Measurements from ENCODE around the gene PDE3A.
"Not testable (repeated sequence)": the region's sequence is repeated elsewhere in the genome, so short reads cannot be mapped to it uniquely, and the experiment has no call there.

PDE3A gene

GRCh38 chr12:20368114-20368650 is at the start of gene PDE3A:
TSS of gene PDE3A (plus strand) at chr12:20368537. CDS start at chr12:20369285, 748 bp downstream.
- in situ Hi-C loops (cut with HindIII; ENCODE audit: low sequenced_read_pairs) = loop anchor here (25.0 kb wide), 1 partner anchor 631 kb away; no protein-coding TSS in a partner anchor

- in situ Hi-C loops (cut with HindIII; ENCODE audit: low sequenced_read_pairs) = no loop called here
These were observed 49.0 kb upstream of the PDE3A start for GRCh38 chr12:20319366-20319765.

DNA sequence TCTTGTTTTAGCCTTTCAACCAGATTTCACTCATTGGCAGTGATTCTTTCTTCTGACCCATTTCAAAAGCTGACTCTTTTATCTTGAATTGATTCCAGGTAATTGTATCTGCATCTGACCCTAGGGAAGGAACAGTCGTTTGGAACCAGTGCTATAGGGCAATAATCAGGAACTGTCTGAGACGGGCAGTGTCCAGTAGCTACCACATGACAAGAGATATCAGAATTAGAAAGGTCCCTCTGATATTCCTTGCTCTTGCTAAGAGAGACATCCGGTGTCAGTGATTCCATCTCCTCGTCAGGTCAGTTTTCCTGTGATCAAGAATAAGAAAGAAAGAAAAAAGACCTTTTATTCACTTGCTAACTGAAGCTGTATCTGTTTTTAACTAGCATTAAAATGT is 47.8 kb upstream of the PDE3A start:
- in situ Hi-C loops (cut with HindIII; ENCODE audit: low sequenced_read_pairs) = loop anchor here (5.0 kb wide), 1 partner anchor 58 kb away; no protein-coding TSS in a partner anchor

DNA sequence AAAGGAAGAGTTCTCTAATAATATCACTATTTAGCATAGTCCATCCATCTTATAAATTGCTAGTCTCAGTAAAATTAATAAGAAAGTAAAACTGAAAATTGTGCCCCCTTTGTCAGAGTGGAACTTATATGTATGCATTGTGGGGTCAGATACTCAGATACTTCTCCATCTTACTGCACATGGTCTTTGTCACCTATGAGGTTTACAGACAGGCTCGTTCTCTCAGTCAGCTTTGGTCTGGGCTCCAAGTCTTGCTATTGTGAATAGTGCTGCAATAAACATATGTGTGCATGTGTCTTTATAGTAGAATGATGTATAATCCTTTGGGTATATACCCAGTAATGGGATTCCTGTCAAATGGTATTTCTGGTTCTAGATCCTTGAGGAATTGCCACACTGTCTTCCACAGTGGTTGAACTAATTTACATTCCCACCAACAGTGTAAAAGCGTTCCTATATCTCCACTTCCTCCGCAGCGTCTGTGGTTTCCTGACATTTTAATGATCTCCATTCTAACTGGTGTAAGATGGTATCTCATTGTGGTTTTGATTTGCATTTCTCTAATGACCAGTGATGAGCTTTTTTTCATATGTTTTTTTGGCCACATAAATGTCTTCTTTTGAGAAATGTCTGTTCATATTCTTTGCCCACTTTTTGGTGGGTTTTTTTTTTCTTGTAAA is 37.4 kb upstream of the PDE3A start:
- in situ Hi-C loops (cut with HindIII; ENCODE audit: low sequenced_read_pairs) = not testable (repeated sequence)

DNA sequence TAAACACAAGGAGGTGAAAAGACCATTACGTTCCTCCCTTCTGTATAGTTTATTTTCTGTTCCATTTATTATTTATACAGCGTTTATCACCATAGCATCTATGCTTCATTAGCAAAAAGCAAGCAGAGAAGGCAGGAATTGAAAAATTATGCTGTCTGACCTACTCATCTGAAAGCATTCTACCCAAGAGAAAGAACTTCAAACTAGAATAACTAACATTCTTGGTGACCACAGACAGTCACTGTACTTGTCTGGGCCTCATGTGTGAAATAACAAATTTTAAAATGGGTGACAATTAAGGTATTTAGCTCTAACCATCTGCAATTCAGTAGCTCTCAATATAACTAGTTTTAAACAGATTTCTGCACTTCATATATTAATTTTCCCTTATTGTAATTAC is 29.3 kb upstream of the PDE3A start:
- in situ Hi-C loops (cut with HindIII; ENCODE audit: low sequenced_read_pairs) = no loop called here

GRCh38 chr12:20342111-20342510 is 26.2 kb upstream of the PDE3A start:
- in situ Hi-C loops (cut with HindIII; ENCODE audit: low sequenced_read_pairs) = no loop called here

- in situ Hi-C loops (cut with HindIII; ENCODE audit: low sequenced_read_pairs) = no loop called here
These were observed 22.5 kb upstream of the PDE3A start for GRCh38 chr12:20345866-20346265.

GRCh38 chr12:20350026-20350425 is 18.3 kb upstream of the PDE3A start:
- in situ Hi-C loops (cut with HindIII; ENCODE audit: low sequenced_read_pairs) = loop anchor here (25.0 kb wide), 1 partner anchor 613 kb away; no protein-coding TSS in a partner anchor

GRCh38 chr12:20350495-20350894 is 17.8 kb upstream of the PDE3A start:
- in situ Hi-C loops (cut with HindIII; ENCODE audit: low sequenced_read_pairs) = loop anchor here (25.0 kb wide), 1 partner anchor 613 kb away; no protein-coding TSS in a partner anchor

GRCh38 chr12:20351406-20351805 is 16.9 kb upstream of the PDE3A start:
- in situ Hi-C loops (cut with HindIII; ENCODE audit: low sequenced_read_pairs) = loop anchor here (25.0 kb wide), 1 partner anchor 614 kb away; no protein-coding TSS in a partner anchor

DNA sequence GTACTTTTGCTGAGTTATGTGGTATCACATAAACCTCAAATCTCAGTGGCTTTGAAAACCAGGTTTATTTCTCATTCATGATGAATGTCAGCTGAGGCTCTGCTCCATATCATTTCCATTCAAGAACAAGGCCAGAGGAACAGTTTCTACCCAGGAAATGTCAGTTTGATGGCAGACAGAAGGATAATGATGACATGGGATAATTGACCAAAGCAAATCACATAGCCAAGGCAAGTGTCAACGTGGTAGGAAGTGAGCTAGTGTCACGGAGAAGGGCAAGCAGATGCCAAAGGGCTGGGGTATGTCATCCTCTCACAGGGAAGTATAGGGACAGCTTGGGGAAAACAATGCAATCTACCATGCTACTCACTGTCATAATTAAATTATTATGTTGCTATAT is 12.3 kb upstream of the PDE3A start:
- in situ Hi-C loops (cut with HindIII; ENCODE audit: low sequenced_read_pairs) = loop anchor here (25.0 kb wide), 1 partner anchor 619 kb away; no protein-coding TSS in a partner anchor

DNA sequence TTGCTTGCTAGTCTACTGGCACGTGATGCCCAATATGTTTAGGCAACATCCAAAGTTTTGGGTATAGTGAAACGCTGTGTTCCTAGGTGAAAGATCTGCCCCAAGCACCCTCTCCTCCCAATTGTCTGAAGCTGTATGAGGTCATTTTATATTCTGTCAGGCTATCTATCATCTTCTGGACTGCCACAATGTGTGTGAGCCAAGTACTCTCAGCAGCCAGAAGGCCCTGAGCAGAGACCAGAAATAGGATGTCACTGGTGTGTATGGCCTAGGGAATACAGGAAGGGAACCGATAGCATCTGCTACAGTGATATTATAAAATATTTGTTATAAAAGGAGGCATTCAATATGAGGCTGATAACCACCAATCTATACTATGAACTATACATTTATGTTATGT is 7.9 kb upstream of the PDE3A start:
- in situ Hi-C loops (cut with HindIII; ENCODE audit: low sequenced_read_pairs) = loop anchor here (25.0 kb wide), 1 partner anchor 623 kb away; no protein-coding TSS in a partner anchor

DNA sequence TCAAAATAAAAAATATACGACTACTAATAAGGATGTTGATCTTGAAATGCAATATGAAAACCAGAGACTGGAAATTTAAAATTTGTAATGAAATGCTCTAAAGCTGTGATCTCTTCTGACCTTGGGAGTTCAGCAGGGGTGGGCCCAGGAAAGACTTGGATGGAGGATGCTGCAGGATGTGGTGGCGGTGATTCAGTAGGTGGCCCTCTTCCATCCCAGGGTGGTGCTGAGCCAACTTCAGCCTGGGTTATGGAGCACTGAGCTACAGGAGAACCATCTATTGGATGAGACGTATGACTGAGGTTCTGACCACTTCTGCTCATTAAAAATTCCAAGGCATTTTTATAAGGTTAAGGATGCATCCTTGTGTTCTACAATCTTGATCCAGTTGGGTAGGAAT is 6.9 kb upstream of the PDE3A start:
- in situ Hi-C loops (cut with HindIII; ENCODE audit: low sequenced_read_pairs) = loop anchor here (25.0 kb wide), 1 partner anchor 624 kb away; no protein-coding TSS in a partner anchor

DNA sequence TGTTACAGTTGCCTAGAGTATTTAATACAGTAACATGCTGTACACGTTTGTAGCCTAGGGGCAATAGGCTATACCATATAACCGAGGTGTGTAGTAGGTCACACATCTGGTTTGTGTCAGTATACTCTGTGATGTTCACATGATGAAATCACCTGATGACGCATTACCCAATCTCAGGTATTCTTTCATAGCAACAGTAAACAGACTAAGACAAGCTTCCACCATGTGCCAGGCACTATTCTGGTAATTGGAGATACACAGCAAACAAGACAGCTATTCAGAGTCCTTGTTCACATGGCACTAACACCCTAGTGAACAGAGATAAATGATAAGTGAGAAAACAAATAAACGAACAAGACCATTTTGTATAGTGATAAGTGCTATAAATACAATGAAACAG is 3.8 kb upstream of the PDE3A start:
- in situ Hi-C loops (cut with HindIII; ENCODE audit: low sequenced_read_pairs) = loop anchor here (25.0 kb wide), 1 partner anchor 627 kb away; no protein-coding TSS in a partner anchor

- in situ Hi-C loops (cut with HindIII; ENCODE audit: low sequenced_read_pairs) = loop anchor here (25.0 kb wide), 1 partner anchor 630 kb away; no protein-coding TSS in a partner anchor
These were observed 1.4 kb upstream of the PDE3A start for GRCh38 chr12:20366776-20367409.

GRCh38 chr12:20367583-20368113 is 689 bp upstream of the PDE3A start:
- in situ Hi-C loops (cut with HindIII; ENCODE audit: low sequenced_read_pairs) = loop anchor here (25.0 kb wide), 1 partner anchor 630 kb away; no protein-coding TSS in a partner anchor

DNA sequence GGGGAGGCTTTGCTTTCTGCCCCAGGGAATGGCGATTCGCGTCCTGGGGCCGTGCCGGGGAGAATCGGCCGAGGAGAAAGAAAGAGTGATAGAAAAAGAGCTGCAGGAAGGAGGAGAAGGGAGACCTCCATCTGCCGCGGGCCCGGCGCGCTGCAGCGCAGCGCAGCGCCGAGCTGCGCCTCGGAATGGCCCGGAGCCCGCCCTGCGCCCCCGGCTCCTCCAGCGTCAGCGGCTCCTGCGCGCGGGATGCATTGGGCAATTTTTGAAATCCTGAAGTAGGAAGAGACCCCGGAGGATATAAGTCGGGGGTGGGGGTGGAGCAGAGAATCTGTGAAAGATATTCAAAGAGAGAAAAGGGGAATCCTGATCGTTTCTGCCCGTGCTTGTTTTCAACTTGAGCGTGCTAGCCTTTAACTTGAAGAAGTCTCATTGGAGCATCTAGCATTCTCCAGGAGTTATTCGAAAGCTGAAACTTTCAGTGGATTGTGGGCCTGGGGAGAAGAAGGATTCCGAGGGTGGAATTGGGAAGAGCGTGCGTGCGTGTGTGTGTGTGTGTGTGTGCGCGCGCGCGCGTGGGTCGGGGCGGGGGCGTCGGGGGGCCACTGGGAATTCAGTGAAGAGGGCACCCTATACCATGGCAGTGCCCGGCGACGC is 441 bp downstream of the PDE3A start:
- in situ Hi-C loops (cut with HindIII; ENCODE audit: low sequenced_read_pairs) = loop anchor here (25.0 kb wide), 1 partner anchor 631 kb away; no protein-coding TSS in a partner anchor

- in situ Hi-C loops (cut with HindIII; ENCODE audit: low sequenced_read_pairs) = loop anchor here (25.0 kb wide), 1 partner anchor 632 kb away; no protein-coding TSS in a partner anchor
These were observed 1.1 kb downstream of the PDE3A start for GRCh38 chr12:20369305-20370013.

GRCh38 chr12:20370014-20370386 is 1.7 kb downstream of the PDE3A start:
- in situ Hi-C loops (cut with HindIII; ENCODE audit: low sequenced_read_pairs) = loop anchor here (25.0 kb wide), 1 partner anchor 633 kb away; no protein-coding TSS in a partner anchor

Measured in endothelial cell of hepatic sinusoid (primary cell).